Spleen (tissue), 11 donors: Measurements from ENCODE around the gene SDC1. TPM values are rescaled to one million over a fixed set of nuclear protein-coding genes. Genes with fewer than 3 reads are reported as not detected.

Experiments used
- DNase-seq: peaks from one replicate; pipeline ENCODE4 v3.0.0-alpha.2; 2020
- H3K27ac ChIP-seq, 8 donors: fragments of 200-600 bp; sonication (generic) in 7 of 8; 1 replicate in 4 of 8; 2 replicates in 4 of 8; pipeline versions ENCODE4 v1.5.0 to v1.8.0; 2016 to 2021; ENCODE audit warnings: inconsistent platforms in 4 of 8, mild to moderate bottlenecking in 4 of 8, moderate library complexity in 1 of 8
- H3K27me3 ChIP-seq, 7 donors: fragments of 200-600 bp; sonication (generic) in 6 of 7; replicated peaks in 1 of 7; 1 replicate in 4 of 7; 2 replicates in 3 of 7; pipeline versions ENCODE4 v1.5.0 to v1.8.0; 2016 to 2021; ENCODE audit warnings: inconsistent platforms in 3 of 7, mild to moderate bottlenecking in 1 of 7
- H3K36me3 ChIP-seq, 6 donors: fragments of 200-600 bp; sonication (generic) in 5 of 6; 1 replicate in 4 of 6; 2 replicates in 2 of 6; pipeline versions ENCODE4 v1.5.0 to v1.8.0; 2016 to 2021; ENCODE audit warnings: inconsistent platforms in 2 of 6
- H3K4me1 ChIP-seq, 6 donors: fragments of 200-600 bp; sonication (generic) in 5 of 6; 1 replicate in 3 of 6; 2 replicates in 3 of 6; pipeline versions ENCODE4 v1.5.0 to v1.8.0; 2016 to 2021; ENCODE audit warnings: inconsistent platforms in 3 of 6
- H3K4me3 ChIP-seq, 8 donors: fragments of 200-600 bp; sonication (generic) in 7 of 8; 1 replicate in 4 of 8; 2 replicates in 4 of 8; pipeline versions ENCODE4 v1.5.0 to v1.8.0; 2016 to 2021; ENCODE audit warnings: inconsistent platforms in 4 of 8, mild to moderate bottlenecking in 4 of 8, moderate library complexity in 2 of 8
- H3K9me3 ChIP-seq, 8 donors: fragments of 200-600 bp; sonication (generic) in 7 of 8; 1 replicate in 4 of 8; 2 replicates in 4 of 8; pipeline versions ENCODE4 v1.5.0 to v1.8.0; 2016 to 2021; ENCODE audit warnings: inconsistent platforms in 4 of 8
- POLR2A ChIP-seq, 3 donors: fragments of 450-650 bp; IDR thresholded peaks; one replicate each; pipeline ENCODE4 v1.5.1; 2017; ENCODE audit warnings: antibody characterized with exemption in 3 of 3, mild to moderate bottlenecking in 1 of 3
- POLR2AphosphoS5 ChIP-seq, 3 donors: sonication (generic); formaldehyde crosslinking; IDR thresholded peaks; one replicate each; pipeline ENCODE4 v1.5.1; 2017; ENCODE audit warnings: antibody characterized with exemption in 3 of 3
- whole genome bisulfite sequencing, 5 donors: extraction: QIAGEN DNeasy Blood & Tissue Kit in 3 of 5; methylation state at CpG; one replicate each; pipeline versions ENCODE4 v1.1.5 to v1.1.7; 2013 to 2018; 5-methylcytosine and 5-hydroxymethylcytosine counted together
- intact Hi-C: fragments of 100-400 bp; cut with DNase I; formaldehyde crosslinking; loops from one replicate; pipeline ENCODE4 v1.15.0; 2023; ENCODE audit warnings: low total_unique reads
- polyA plus RNA-seq, 3 donors: library from polyadenylated mRNA; stranded (reverse); fragments of 200-250 nt; gene quantifications; one replicate each; pipeline ENCODE4 v1.2.1, GENCODE V29; 2013
- total RNA-seq, 7 donors: library from RNA; depleted of rRNA in 3 of 7; stranded (reverse); fragments of >200 nt in 3 of 7; fragmentation: NEBNext Ultra II Directional in 4 of 7; extraction: Animal tissue kit (Norgen Biotek cat#: 25700) in 4 of 7; gene quantifications; one replicate each; pipeline versions ENCODE4 v1.1.0 to v1.2.1, GENCODE V29; 2016 to 2021
- TF ChIP-seq, protein P1 (sequence below), 11 experiments: fragments of 200-600 bp in 7 of 11; fragments of 450-650 bp in 4 of 11; sonication (generic) in 4 of 11; IDR thresholded peaks in 8 of 11; conservative IDR thresholded peaks in 3 of 11; 1 replicate in 7 of 11; 2 replicates in 4 of 11; pipeline versions ENCODE4 v1.4.0 to v1.8.0; 2016 to 2021; ENCODE audit warnings: antibody characterized with exemption in 11 of 11, inconsistent platforms in 4 of 11, mild to moderate bottlenecking in 1 of 11
- donor health status: healthy with polysubstance abuse.
- donor health status: DM: no; HTN: no; CAD: no; lungs with moderate emphysema.
- donor health status: DM: no; HTN: no; CAD: no.
- donor health status: Bipolar disorder and iron deficiency.
- donor health status: healthy.
- donor health status: DM: no; HTN: no; CAD: no.
- donor health status: DM: yes; HTN: yes; CAD: no.

SDC1 gene
- total and polyA plus RNA-seq, 10 donors, result 0.54 to 43.8 (median 15.3) TPM

DNA sequence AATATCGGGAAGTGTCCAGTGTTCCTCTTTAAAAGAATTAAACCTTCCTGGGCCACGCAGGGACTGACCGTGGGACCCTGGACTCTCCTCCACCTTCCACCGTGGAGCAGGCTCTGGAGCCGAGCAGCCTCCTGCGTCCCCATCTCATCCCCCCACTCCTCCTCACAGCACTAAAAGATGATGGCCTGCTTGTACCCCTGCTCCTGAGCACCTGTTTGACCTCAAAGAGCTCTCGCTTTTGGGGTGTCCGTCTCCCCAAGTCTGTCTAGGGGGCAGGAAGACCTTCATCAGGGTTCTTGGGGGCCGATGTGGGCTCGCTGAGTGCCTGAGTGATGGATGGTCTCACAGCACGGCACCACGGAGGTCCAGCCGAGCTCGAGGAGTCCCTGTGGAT, 1.2 kb upstream of the SDC1 start:
- no peaks in the 10 kb centered on the region for H3K36me3 ChIP-seq
- peaks cover 4 to 36% (median 29%) of the 10 kb centered on the region in 6 donors for H3K4me1 ChIP-seq
- H3K9me3 ChIP-seq, result no peaks in the 10 kb centered on the region
- H3K27ac ChIP-seq, result no peak overlapping the region
- intact Hi-C loops, result no loop called here
- peaks cover 0 to 77% (median 48%) of the 10 kb centered on the region in 7 donors for H3K27me3 ChIP-seq
- WGBS, 5 donors, result 84 to 95% (median 91%) methylated on average over 13 to 14 of the region's 14 CpGs
- TF ChIP-seq, protein P1, sequence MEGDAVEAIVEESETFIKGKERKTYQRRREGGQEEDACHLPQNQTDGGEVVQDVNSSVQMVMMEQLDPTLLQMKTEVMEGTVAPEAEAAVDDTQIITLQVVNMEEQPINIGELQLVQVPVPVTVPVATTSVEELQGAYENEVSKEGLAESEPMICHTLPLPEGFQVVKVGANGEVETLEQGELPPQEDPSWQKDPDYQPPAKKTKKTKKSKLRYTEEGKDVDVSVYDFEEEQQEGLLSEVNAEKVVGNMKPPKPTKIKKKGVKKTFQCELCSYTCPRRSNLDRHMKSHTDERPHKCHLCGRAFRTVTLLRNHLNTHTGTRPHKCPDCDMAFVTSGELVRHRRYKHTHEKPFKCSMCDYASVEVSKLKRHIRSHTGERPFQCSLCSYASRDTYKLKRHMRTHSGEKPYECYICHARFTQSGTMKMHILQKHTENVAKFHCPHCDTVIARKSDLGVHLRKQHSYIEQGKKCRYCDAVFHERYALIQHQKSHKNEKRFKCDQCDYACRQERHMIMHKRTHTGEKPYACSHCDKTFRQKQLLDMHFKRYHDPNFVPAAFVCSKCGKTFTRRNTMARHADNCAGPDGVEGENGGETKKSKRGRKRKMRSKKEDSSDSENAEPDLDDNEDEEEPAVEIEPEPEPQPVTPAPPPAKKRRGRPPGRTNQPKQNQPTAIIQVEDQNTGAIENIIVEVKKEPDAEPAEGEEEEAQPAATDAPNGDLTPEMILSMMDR (IDR thresholded peaks at IDR 0.05 in 8 of 11, conservative IDR thresholded peaks at IDR 0.05 in 3 of 11), result no peak
- TF ChIP-seq POLR2AphosphoS5 (IDR thresholded peaks at IDR 0.05) (no peak), POLR2A (IDR thresholded peaks at IDR 0.05) (no peak)
- DNase-seq, result no peak
- H3K4me3 ChIP-seq, result peak overlapping the region in 2 of 8 donors; percentile 61 to 79

DNA sequence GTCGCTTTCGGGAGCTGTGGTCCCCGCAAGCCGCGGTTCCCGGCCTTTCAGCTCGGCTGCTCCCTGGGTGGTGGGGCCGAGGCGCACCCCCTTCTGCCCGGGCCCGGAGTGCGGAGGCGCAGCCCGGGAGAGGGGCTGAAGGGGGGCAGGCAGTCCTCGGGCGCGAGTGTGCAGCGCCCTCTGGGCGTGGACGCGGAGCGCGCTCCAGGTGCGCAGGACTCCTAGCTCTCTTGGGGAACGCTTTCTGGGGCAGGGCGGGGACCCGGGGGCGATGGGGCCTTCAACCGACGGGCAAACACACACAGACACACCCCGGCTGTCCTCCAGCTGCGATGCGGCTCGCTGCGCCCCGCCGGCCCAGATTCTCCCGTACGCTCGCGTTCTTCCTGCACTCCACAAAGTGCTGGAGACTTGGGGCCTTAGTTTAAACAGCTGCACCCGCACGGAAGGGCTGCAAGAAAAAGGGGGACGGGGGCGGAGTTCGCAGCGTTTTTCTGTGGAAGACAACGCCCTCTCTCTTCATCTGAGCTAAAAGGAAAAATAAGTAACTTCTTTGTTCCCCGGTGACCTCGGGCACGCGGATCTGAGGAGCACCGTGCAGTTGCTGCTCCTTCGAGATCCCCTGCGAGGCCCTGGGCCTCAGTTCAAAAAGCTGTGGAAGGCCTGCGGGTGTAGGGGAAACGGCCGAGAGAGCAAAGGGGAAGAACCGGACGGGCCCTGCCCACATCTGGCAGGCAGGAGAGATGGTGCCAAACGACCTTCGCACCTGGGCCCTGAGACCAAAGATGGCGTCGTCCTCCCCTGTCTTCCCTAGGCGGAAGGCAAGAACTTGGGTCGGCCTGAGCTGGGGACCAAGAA, 593 bp upstream of the SDC1 start:
- peak; percentile 77 for DNase-seq
- Histone ChIP-seq H3K9me3 (no peaks in the 10 kb centered on the region), H3K36me3 (no peaks in the 10 kb centered on the region), H3K4me1 (peaks cover 4 to 36% (median 29%) of the 10 kb centered on the region in 6 donors), H3K27me3 (peaks cover 0 to 75% (median 48%) of the 10 kb centered on the region in 7 donors), H3K27ac (peak overlapping the region in 4 of 8 donors; percentile 33 to 59 (median 40)), H3K4me3 (peak overlapping the region; percentile 41 to 79 (median 54))
- TF ChIP-seq POLR2A (IDR thresholded peaks at IDR 0.05), result no peak
- TF ChIP-seq, protein P1 (IDR thresholded peaks at IDR 0.05 in 8 of 11, conservative IDR thresholded peaks at IDR 0.05 in 3 of 11), result peak in 6 of 11 experiments; percentile 34 to 60 (median 40)
- peak in 1 of 3 donors; percentile 38 for TF ChIP-seq POLR2AphosphoS5 (IDR thresholded peaks at IDR 0.05)
- intact Hi-C loops, result no loop called here
- WGBS, 5 donors, result 6 to 8% (median 6%) methylated on average over 32 to 66 of the region's 66 CpGs

DNA sequence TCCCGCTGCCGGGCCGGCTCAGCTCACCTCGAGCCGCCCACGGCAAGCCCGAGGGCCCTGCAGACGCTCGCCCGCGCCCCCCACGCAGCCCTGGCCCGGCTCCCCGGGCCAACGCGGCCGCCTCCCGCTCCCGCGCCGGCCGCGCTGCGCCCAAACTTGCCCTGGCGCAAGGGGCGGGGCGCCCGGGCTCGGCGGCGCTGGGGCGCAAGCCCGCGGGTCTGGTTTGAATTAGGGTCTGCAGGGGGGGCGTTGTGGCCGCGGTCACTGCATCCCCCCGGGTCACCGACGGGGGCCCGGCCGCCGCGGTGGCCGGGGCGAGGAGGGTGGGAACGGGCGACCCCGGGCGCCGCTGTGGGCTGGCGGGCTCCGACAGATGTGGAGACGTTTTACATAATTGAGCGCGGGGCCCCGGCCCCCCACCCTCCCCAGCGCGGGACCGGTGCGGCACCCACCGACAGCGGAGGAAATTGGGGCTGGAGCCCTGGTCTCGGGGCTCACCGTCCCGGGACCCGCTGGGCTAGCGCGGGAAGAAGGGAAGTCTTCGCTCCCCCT, 690 bp downstream of the SDC1 start:
- TF ChIP-seq POLR2AphosphoS5 (IDR thresholded peaks at IDR 0.05), result no peak
- TF ChIP-seq POLR2A (IDR thresholded peaks at IDR 0.05), result no peak
- TF ChIP-seq, protein P1 (IDR thresholded peaks at IDR 0.05 in 8 of 11, conservative IDR thresholded peaks at IDR 0.05 in 3 of 11), result no peak
- no peak for DNase-seq
- H3K27me3 ChIP-seq, result peaks cover 0 to 75% (median 48%) of the 10 kb centered on the region in 7 donors
- no peaks in the 10 kb centered on the region for H3K9me3 ChIP-seq
- H3K27ac ChIP-seq, result peak overlapping the region in 4 of 8 donors; percentile 40 to 68 (median 50)
- H3K4me1 ChIP-seq, result peaks cover 4 to 36% (median 29%) of the 10 kb centered on the region in 6 donors
- intact Hi-C loops, result no loop called here
- peak overlapping the region; percentile 41 to 79 (median 54) for H3K4me3 ChIP-seq
- 0 to 3% (median 1%) methylated on average over 7 to 70 of the region's 70 CpGs for WGBS, 5 donors
- H3K36me3 ChIP-seq, result no peaks in the 10 kb centered on the region
